ENCODE results near the gene CBX4.

CBX4 gene

DNA sequence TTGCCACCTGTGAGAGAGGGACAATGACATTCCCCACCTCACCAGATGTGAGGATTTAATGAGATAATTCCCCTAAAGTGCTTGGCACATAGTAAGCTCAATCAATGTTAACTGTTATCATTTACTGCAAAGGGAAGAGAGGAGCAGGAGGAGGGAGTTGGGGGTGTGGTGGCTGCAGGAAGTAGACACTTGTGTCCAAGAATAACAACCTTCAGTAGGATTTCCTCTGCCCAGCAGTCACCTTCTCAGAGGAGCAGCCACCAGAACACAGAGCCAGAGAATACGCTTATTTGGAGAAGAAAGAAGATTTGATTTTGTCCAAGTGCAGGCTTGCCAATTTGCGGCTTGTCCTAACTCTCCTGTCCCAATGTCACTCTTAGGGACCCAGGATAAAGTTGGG, 10.2 kb downstream of the CBX4 start:
- DNase-seq, result no peak

DNA sequence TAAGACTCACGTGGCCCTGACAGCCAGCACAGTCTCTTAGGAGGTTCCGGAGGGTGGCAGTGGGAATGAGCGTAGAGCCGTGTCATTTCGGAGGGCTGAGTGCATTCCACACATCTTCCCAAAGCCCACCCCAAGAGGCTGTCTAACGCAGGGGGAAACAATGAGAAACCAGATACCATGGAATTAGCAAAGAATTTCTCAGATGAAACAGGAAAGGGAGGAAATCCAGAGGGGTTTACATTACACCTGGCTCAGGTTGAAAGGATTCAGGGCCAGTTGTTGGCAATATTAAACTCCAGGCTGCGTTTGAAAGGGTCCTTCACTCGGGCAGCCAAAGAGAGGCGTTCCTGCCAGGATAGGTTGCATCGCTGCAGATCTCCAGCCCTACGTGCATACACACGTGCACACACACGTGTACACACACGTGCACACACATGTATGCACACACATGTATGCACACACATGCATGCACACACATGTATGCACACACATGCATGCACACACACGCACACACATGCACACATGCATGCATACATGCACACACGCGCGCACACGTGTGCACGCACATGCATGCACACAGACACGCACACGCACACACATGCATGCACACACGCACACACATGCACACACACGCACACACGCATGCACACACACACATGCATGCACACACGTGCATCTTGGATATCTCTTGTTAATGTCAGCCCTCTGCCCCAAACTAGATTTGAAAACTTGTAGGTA, 12.2 kb downstream of the CBX4 start:
- no peak for DNase-seq

DNA sequence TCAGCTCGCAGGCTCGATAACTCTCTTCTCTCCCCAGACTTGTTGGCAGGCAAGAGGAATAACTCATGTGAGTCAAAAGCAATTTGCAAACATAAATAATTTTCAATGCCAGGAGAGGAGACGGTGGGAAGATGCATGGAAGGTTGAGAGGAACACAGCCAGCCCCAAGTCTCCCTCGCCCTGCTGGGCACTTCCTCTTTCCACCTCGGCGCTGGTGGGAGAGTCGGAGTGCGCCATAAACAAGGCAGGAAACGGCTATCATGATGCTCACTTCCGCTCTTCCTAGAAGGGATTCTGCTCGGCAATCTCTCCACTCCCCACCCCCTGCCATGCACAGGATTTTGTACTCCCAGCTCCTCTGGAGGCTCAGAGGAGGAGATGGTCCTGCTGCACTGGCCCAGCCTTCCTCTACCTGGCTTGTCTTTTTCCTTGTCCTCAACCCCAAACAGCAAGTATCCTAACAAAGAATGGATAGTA, 13.0 kb downstream of the CBX4 start:
- DNase-seq, result no peak

- no peak for DNase-seq
These were observed 13.7 kb downstream of the CBX4 start for GRCh38 chr17:79825580-79825921.

- DNase-seq, result no peak
These were observed 14.2 kb downstream of the CBX4 start for GRCh38 chr17:79824893-79825579.

- DNase-seq, result no peak
These were observed 15.0 kb downstream of the CBX4 start for GRCh38 chr17:79824234-79824633.

- no peak for DNase-seq
These were observed 16.6 kb downstream of the CBX4 start for GRCh38 chr17:79822583-79823124.

GRCh38 chr17:79821331-79822095, 17.7 kb downstream of the CBX4 start:
- no peak for DNase-seq

DNA sequence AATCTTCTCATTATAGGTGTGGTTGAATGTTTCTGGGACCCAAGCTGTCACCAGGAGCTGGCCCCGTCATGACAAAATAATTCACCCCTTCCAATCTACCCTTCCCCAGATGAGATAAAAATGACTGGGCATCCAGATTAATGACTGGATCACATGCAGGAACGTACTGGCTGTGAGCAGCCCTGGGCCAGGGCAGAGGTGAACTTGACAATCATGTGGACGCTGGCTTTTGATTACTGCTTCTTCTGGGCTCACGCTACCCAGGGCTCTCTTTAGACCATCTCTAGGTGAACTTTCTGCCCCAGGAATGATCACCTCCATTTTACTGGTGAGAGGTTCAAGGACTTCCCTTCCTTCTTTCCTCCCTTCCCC, 18.3 kb downstream of the CBX4 start:
- no peak for DNase-seq

DNA sequence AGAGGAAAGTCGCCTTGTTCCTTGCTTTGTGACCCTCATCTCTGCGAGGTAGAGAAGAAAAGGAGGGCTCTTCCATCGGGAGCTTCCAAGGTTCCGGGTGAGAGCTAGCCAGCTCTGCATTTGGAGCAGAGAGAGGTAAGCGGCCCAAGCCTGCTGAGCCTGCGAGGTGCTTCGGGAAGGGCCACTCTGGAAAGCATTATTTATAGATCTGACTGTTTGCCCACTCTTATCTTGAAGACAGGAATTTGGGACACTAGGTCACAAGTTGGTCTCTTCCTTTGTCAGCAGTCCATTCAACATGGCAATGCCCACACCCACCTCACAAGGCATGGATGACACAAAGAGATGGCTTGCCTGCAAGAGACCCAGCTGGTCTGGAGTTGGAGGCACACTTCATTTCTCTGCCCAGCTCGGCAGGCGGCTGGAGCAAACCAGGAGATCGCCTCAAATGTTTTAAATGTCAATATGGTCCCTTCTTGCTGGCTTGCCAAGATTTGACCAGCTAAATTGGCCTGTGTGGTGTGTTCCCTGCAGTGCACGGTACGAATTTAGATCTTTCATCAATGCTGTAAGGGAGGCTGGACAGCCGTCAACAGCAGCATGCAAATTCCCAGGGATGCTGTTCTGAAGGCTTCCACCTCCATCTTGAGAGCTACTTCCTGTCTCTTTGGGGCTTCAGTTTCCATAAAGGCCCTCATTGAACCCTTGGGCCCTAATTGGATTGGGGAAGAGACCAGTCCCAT, 19.5 kb downstream of the CBX4 start:
- DNase-seq, result no peak

DNA sequence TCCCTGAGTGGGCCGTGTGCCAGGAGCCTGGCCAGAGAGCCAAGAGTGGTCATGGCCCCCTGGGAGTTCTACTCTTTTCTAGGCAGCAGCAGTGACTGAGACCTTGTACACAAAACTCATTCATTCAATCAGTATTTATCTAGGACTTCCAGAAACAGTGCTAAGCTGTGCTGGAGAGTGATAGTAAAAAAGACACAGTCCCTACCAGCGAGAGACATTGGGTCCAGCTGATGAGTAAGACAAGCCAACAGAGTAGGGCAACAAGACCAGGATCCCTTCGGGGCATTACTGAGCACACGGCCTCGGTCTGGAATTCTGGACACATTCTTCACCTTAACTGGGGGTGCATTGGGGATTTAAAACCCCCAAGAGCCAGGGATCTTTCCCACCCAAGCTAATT, 20.2 kb downstream of the CBX4 start:
- DNase-seq, result no peak

DNA sequence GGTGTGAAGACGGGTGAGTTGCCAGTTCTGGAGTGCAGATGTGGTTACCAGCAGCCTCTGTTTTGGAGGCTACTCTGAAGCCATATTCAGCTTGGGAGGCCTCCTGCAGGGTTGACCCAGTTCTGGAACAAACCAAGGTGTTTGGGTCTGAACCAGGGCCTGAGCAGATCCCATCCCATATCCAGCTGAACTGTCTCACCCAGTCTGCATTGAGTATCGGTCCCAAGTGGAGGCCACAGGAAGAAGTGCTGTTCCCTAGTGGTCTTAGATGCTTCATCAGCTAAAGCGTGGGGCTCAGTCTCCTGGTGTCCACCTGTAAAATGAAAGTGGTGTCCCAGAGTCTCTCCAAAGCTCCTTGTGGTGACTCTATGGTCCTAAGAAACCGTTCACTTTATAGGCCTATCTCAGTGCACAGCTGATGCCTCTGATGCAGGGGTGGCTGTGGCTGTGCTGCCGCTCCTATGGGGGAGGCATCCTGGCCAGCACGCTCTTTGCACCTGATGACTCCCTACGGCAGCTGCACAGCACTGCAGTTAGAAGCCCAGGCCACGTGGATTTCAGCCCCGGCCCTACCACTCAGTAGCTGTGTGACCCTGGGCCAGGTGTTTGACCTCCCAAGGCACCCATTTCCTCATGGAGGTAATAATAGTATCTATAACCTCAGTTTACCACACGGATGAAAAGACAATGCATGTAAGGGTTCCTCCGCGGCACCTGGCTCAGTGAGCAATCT, 21.0 kb downstream of the CBX4 start:
- no peak for DNase-seq

GRCh38 chr17:79815836-79816461, 23.3 kb downstream of the CBX4 start:
- DNase-seq, result no peak

DNA sequence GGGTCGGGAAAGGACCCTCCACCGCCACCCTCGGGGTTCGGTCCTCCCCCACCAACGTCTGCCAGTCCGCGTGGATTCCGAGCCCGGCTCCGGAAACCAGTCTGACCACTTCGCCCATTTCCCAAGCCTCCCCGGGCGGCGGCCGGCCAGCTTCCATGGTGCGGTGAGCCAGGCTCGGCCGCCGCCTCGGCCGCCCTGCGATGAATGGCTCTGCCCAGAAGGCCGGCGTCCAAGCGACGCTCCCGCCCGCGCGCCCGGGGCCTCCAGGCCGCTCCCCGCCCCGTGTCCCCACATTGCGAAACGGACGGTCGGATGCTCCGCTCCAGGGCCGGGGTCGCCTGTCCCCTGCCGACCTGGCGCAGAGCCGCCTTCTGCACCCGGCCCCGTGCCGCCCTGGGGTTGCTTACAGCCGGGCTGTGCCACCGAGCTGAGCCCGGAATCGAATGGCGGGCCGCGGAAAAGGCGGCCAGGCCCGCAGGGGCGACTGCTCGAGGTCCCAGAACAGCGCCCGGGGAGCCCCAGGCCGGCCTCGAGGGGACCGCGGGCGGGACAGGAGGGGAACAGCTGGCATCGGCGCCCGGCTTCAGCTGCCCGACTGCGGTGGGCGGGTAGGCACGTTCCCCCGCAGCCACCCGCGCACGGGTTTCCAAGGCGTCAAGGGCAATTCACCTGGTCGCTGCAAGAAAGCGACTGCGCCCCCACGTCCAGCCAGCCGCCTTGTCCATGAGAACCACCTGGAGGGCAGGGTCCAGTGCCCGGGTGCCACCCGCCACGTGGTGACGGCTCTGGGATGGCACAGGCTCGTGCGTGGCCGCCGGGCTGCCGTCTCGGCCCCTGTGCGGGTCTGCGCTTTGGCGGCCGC, 24.0 kb downstream of the CBX4 start:
- DNase-seq, result no peak

- no peak for DNase-seq
These were observed 24.9 kb downstream of the CBX4 start for GRCh38 chr17:79814127-79814973.

GRCh38 chr17:79813297-79814126, 25.7 kb downstream of the CBX4 start:
- no peak for DNase-seq

- peak; percentile 46 for DNase-seq
These were observed 26.6 kb downstream of the CBX4 start for GRCh38 chr17:79812353-79813258.
